PC-9 (cell line): ENCODE results near the gene GAB4.

ENCODE experiments used
- EZH2 ChIP-seq: fragments of 200-600 bp; sonication (generic); IDR thresholded peaks from 2 replicates; pipeline ENCODE4 v1.8.0; 2017; ENCODE audit warnings: antibody characterized with exemption, low read depth
- TF ChIP-seq, protein P1 (sequence below): fragments of 200-600 bp; sonication (generic); conservative IDR thresholded peaks from 2 replicates; pipeline ENCODE4 v1.6.1; 2017; ENCODE audit warnings: mixed run types, antibody characterized with exemption, mild to moderate bottlenecking, moderate library complexity

DNA sequence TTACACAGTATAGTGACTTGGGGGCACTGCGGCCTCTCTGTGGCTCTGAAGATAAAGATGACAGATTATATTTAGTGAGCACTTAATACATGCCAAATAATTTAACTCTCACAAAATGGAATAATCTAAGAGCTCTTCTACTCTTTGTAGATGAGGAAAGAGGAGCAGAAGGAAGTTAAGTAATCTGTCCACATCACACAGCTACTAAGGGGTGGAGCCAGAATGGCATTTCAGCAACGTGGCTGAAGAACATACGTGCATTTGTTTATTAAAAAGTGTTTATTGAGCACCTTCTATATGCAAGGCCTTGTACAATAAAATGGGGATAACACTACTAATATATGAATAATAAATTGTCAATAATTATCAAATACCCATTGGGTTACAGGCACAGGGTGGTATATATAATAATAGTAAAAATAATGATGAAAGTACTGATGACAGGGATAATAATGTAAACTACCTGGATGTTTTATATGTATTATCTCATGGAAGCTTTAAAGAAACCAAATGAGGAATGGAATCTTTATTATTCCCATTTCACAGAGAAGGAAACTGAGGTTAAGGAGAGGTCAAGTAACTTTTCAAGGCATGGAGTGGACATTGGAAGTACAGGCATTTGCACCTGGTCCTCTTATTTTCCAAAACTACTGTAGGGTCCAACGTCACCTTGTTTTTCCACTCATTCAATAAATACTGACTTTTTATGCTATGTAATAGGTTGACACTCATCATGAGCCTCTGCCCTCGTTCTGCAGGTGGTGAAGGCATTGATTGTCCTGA, 38.7 kb upstream of the GAB4 start:
- TF ChIP-seq EZH2 = no peak
- TF ChIP-seq, protein P1, sequence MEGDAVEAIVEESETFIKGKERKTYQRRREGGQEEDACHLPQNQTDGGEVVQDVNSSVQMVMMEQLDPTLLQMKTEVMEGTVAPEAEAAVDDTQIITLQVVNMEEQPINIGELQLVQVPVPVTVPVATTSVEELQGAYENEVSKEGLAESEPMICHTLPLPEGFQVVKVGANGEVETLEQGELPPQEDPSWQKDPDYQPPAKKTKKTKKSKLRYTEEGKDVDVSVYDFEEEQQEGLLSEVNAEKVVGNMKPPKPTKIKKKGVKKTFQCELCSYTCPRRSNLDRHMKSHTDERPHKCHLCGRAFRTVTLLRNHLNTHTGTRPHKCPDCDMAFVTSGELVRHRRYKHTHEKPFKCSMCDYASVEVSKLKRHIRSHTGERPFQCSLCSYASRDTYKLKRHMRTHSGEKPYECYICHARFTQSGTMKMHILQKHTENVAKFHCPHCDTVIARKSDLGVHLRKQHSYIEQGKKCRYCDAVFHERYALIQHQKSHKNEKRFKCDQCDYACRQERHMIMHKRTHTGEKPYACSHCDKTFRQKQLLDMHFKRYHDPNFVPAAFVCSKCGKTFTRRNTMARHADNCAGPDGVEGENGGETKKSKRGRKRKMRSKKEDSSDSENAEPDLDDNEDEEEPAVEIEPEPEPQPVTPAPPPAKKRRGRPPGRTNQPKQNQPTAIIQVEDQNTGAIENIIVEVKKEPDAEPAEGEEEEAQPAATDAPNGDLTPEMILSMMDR = no peak
